OCI-LY7 (cell line): ENCODE data around the gene GMPR2. TPM values are rescaled to one million over a fixed set of nuclear protein-coding genes. Genes with fewer than 3 reads are reported as not detected.

Source experiments
- BruUV-seq: library from RNA; stranded (reverse); fragments of 400-500 nt; replicated peaks from 2 replicates; lab custom pipeline; 2021; lab: Mats Ljungman, UMichigan
- CTCF ChIA-PET: fragments of 300-600 bp; sonication (Branson Sonifier 250); formaldehyde crosslinking; loops from one replicate; lab custom pipeline; 2022; ENCODE audit warnings: antibody characterized with exemption; ENCODE audit not compliant: unreplicated experiment; lab: Charles Lee
- POLR2A ChIA-PET: fragments of 300-600 bp; sonication (Branson Sonifier 250); formaldehyde crosslinking; loops from one replicate; lab custom pipeline; 2022; ENCODE audit warnings: antibody characterized with exemption; lab: Charles Lee
- DNase-seq: peaks from one replicate; pipeline ENCODE4 v3.0.0-alpha.2; 2015; ENCODE audit warnings: low spot score
- H2AFZ ChIP-seq: fragments of 200-600 bp; sonication (generic), shearing (Covaris generic); 2 replicates; pipeline ENCODE4 v1.6.1; 2014; ENCODE audit warnings: mild to moderate bottlenecking, antibody characterized with exemption, low read length, moderate library complexity
- H3K27ac ChIP-seq: fragments of 200-600 bp; sonication (generic); 2 replicates; pipeline ENCODE4 v1.5.1; 2014; ENCODE audit warnings: mixed run types, low read depth, mild to moderate bottlenecking, moderate library complexity, low read length, inconsistent platforms; ENCODE audit not compliant: poor library complexity, severe bottlenecking
- H3K36me3 ChIP-seq: fragments of 200-600 bp; sonication (generic); 2 replicates; pipeline ENCODE4 v1.6.1; 2014; ENCODE audit warnings: mild to moderate bottlenecking, antibody characterized with exemption, low read length, moderate library complexity, mixed read lengths; ENCODE audit not compliant: insufficient read depth
- H3K4me1 ChIP-seq: fragments of 200-600 bp; sonication (generic); 2 replicates; pipeline ENCODE4 v1.5.1; 2014; ENCODE audit warnings: mild to moderate bottlenecking, low read length; ENCODE audit not compliant: insufficient read depth, poor library complexity, severe bottlenecking
- H3K4me2 ChIP-seq: fragments of 200-600 bp; sonication (generic); 2 replicates; pipeline ENCODE4 v1.6.1; 2014; ENCODE audit warnings: mild to moderate bottlenecking, low read length
- H3K4me3 ChIP-seq: fragments of 200-600 bp; sonication (generic); 2 replicates; pipeline ENCODE4 v1.5.1; 2014; ENCODE audit warnings: mild to moderate bottlenecking, low read depth, low read length; ENCODE audit not compliant: poor library complexity, severe bottlenecking
- H3K79me2 ChIP-seq: fragments of 200-600 bp; sonication (generic); 2 replicates; pipeline ENCODE4 v1.6.1; 2016; ENCODE audit warnings: low read depth, mild to moderate bottlenecking, low read length, moderate library complexity, mixed read lengths; ENCODE audit not compliant: insufficient read depth
- H3K9me2 ChIP-seq: fragments of 200-600 bp; sonication (generic); 2 replicates; pipeline ENCODE4 v1.6.1; 2016; ENCODE audit warnings: mild to moderate bottlenecking, low read length, mixed read lengths; ENCODE audit not compliant: insufficient read depth
- H3K9me3 ChIP-seq: fragments of 200-600 bp; sonication (generic); 2 replicates; pipeline ENCODE4 v1.6.1; 2014; ENCODE audit warnings: mild to moderate bottlenecking, mixed run types, low read length, mixed read lengths
- H4K20me1 ChIP-seq: fragments of 200-600 bp; sonication (generic); 2 replicates; pipeline ENCODE4 v1.6.1; 2014; ENCODE audit warnings: mild to moderate bottlenecking, antibody characterized with exemption, low read length, moderate library complexity, mixed read lengths; ENCODE audit not compliant: insufficient read depth
- CTCF ChIP-seq: fragments of 200-600 bp; sonication (generic); conservative IDR thresholded peaks from 2 replicates; pipeline ENCODE4 v1.5.1; 2014; ENCODE audit warnings: mild to moderate bottlenecking, antibody characterized with exemption, low read length, moderate library complexity, mixed read lengths
- EZH2phosphoT487 ChIP-seq: fragments of 200-600 bp; sonication (generic); IDR thresholded peaks from 2 replicates; pipeline ENCODE4 v1.6.1; 2018; ENCODE audit warnings: low read depth, borderline replicate concordance, mild to moderate bottlenecking, mixed run types, antibody characterized with exemption, low read length, moderate library complexity, mixed read lengths
- intact Hi-C: fragments of 100-400 bp; cut with micrococcal nuclease; formaldehyde crosslinking; loops from one replicate; pipeline ENCODE4 v1.10.0; 2022; ENCODE audit not compliant: unreplicated experiment
- total RNA-seq, 2 experiments: library from RNA; depleted of rRNA in 1 of 2; stranded (reverse); fragments of >200 nt in 1 of 2; shearing (Covaris generic) in 1 of 2; gene quantifications; 2 replicates each; pipeline ENCODE4 v1.2.3, GENCODE V29; 2014 to 2022

Gene GMPR2
- total RNA-seq, 2 experiments from 2014 or later, result 51.4 to 62.3 TPM

GRCh38 chr14:24194186-24194872, 38.4 kb upstream of the GMPR2 start:
- Histone ChIP-seq H2AFZ (peak overlapping the region; percentile 32; the same call in 1 of the 2 replicates), H3K27ac (peak overlapping the region; percentile 86), H3K4me2 (peak overlapping the region; percentile 91), H3K9me2 (no peaks in the 10 kb centered on the region), H3K4me3 (peak overlapping the region; percentile 75), H3K4me1 (peaks cover 27% of the 10 kb centered on the region), H3K9me3 (no peaks in the 10 kb centered on the region), H3K79me2 (peaks cover 17% of the 10 kb centered on the region; the same call in 1 of the 2 replicates), H3K36me3 (peaks cover 36% of the 10 kb centered on the region), H4K20me1 (no peaks in the 10 kb centered on the region)
- intact Hi-C loops, result no loop called here
- TF ChIP-seq CTCF (no peak), EZH2phosphoT487 (no peak)
- POLR2A ChIA-PET, result interaction anchor here (0.5 to 2.3 kb wide), 6 partner anchors 24 to 84 kb away, joined by 4 to 8 read pairs (median 6); partner anchors contain the start of genes DCAF11, NRL, PSME1 and PSME2
- no peak for DNase-seq
- CTCF ChIA-PET, result no interaction called here
- TSS peak; percentile 29 for BruUV-seq

- peaks cover 26% of the 10 kb centered on the region for H3K4me1 ChIP-seq
- H3K4me3 ChIP-seq, result peak overlapping the region; percentile 75
- H3K27ac ChIP-seq, result peak overlapping the region; percentile 86
- H3K9me3 ChIP-seq, result no peaks in the 10 kb centered on the region
- CTCF ChIA-PET, result no interaction called here
- peaks cover 17% of the 10 kb centered on the region; the same call in 1 of the 2 replicates for H3K79me2 ChIP-seq
- H4K20me1 ChIP-seq, result no peaks in the 10 kb centered on the region
- H2AFZ ChIP-seq, result peak overlapping the region; percentile 32; the same call in 1 of the 2 replicates
- POLR2A ChIA-PET, result interaction anchor here (0.5 to 2.3 kb wide), 7 partner anchors 24 to 85 kb away, joined by 4 to 8 read pairs (median 6); partner anchors contain the start of genes DCAF11, EMC9, NRL and PSME1
- peak overlapping the region; percentile 91 for H3K4me2 ChIP-seq
- no TSS peak for BruUV-seq
- H3K36me3 ChIP-seq, result peaks cover 39% of the 10 kb centered on the region
- TF ChIP-seq CTCF (no peak), EZH2phosphoT487 (no peak)
- no peaks in the 10 kb centered on the region for H3K9me2 ChIP-seq
- DNase-seq, result no peak
- intact Hi-C loops, result loop anchor here (5.0 kb wide), 1 partner anchor 172 kb away; the partner anchor contains the start of gene NFATC4
Measured at GRCh38 chr14:24194873-24195185, 37.9 kb upstream of the GMPR2 start.
